ENCODE results near the gene RNF151.
A peak's percentile ranks its signal among the peaks of the same experiment; 100 is the strongest.
"Not testable (repeated sequence)": the region's sequence is repeated elsewhere in the genome, so short reads cannot be mapped to it uniquely, and the experiment has no call there.

The RNF151 gene

GRCh38 chr16:1950559-1950958 lies 16.1 kb upstream of the RNF151 start:
- H3K4me3 ChIP-seq (ENCODE audit: low read depth, low read length): no peak overlapping the region
- no peak for TF ChIP-seq CTCF (IDR thresholded peaks at IDR 0.05; ENCODE audit: insufficient read depth, low read depth, low read length, missing control alignments)
- no peak for DNase-seq (ENCODE audit: low read depth)

- no peak overlapping the region for H3K4me3 ChIP-seq (ENCODE audit: low read depth, low read length)
- TF ChIP-seq CTCF (IDR thresholded peaks at IDR 0.05; ENCODE audit: insufficient read depth, low read depth, low read length, missing control alignments): no peak
- DNase-seq (ENCODE audit: low read depth): no peak
Observed at GRCh38 chr16:1953734-1954133, 12.9 kb upstream of the RNF151 start.

GRCh38 chr16:1957434-1958142 lies 9.1 kb upstream of the RNF151 start:
- not testable (repeated sequence) for DNase-seq (ENCODE audit: low read depth); H3K4me3 ChIP-seq (ENCODE audit: low read depth, low read length)

GRCh38 chr16:1958143-1958491 lies 8.5 kb upstream of the RNF151 start:
- DNase-seq (ENCODE audit: low read depth); H3K4me3 ChIP-seq (ENCODE audit: low read depth, low read length): not testable (repeated sequence)

GRCh38 chr16:1958715-1959268 lies 7.9 kb upstream of the RNF151 start:
- TF ChIP-seq CTCF (IDR thresholded peaks at IDR 0.05; ENCODE audit: insufficient read depth, low read depth, low read length, missing control alignments): no peak
- H3K4me3 ChIP-seq (ENCODE audit: low read depth, low read length): no peak overlapping the region
- no peak for DNase-seq (ENCODE audit: low read depth)

GRCh38 chr16:1959269-1960039 lies 7.2 kb upstream of the RNF151 start, which contains the start of gene NDUFB10:
Gene NDUFB10 (plus strand): TSS chr16:1959538. CDS start chr16:1959625, 87 bp downstream.
- DNase-seq (ENCODE audit: low read depth): peak; percentile 96
- peak within 1 kb of the TSS; percentile 90 for H3K4me3 ChIP-seq (ENCODE audit: low read depth, low read length)
- peak; percentile 72 for TF ChIP-seq CTCF (IDR thresholded peaks at IDR 0.05; ENCODE audit: insufficient read depth, low read depth, low read length, missing control alignments)

- peak overlapping the region; percentile 90 for H3K4me3 ChIP-seq (ENCODE audit: low read depth, low read length)
- peak; percentile 82 for DNase-seq (ENCODE audit: low read depth)
- no peak for TF ChIP-seq CTCF (IDR thresholded peaks at IDR 0.05; ENCODE audit: insufficient read depth, low read depth, low read length, missing control alignments)
Observed at GRCh38 chr16:1960665-1961630, 5.7 kb upstream of the RNF151 start.

All from GM12865 (cell line).